Stimulated activated CD4-positive, alpha-beta T cell treated with anti-CD3 and anti-CD28 coated beads, Interleukin-12 subunit alpha, Interleukin-12 subunit beta, amount 100 ng/mL, for 4 hours (primary cell): ENCODE data around the gene PEX14.
"Not testable (repeated sequence)": the region's sequence is repeated elsewhere in the genome, so short reads cannot be mapped to it uniquely, and the experiment has no call there.

Experiments used
- DNase-seq: peaks from one replicate; pipeline ENCODE4 v3.0.0-alpha.2; 2020

Gene PEX14

DNA sequence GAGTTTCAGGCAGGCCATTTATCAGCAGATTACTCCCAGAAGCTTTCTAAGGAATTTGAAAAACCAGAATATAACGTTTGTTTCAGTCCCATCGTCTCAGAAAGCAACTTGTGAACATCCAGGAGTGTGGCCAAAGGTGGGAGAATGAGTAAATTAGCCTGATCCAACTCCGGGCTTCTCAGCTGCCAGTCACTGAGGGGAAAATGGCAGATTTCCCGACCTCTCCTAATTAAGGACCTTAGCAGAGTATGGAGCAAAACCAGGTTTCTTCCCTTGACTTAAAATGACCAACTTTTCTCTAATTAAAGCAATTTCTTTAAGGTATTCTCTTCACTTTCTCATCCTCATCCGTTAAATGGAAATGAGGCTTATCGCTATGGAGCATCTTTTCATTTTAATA lies 23.9 kb upstream of the PEX14 start:
- DNase-seq, result no peak

DNA sequence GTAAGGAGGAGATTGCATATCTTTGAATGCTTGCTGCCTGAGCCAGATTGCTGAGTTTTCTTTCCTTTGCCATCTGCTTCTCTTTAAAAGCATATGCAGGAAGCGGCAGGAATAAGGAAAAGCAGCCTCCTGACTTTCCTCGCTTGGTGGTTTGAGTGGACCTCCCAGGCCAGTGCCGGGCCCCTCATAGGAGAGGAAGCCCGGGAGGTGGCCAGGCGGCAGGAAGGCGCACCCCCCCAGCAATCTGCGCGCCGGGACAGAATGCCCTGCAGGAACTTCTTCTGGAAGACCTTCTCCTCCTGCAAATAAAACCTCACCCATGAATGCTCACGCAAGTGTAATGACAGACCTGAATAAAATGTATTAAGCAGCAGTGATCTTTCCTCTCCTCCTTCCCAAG lies 23.5 kb upstream of the PEX14 start:
- no peak for DNase-seq

- no peak for DNase-seq
Measured at GRCh38 chr1:10456048-10456447, 18.7 kb upstream of the PEX14 start.

GRCh38 chr1:10456661-10457060 lies 18.1 kb upstream of the PEX14 start:
- DNase-seq, result no peak

DNA sequence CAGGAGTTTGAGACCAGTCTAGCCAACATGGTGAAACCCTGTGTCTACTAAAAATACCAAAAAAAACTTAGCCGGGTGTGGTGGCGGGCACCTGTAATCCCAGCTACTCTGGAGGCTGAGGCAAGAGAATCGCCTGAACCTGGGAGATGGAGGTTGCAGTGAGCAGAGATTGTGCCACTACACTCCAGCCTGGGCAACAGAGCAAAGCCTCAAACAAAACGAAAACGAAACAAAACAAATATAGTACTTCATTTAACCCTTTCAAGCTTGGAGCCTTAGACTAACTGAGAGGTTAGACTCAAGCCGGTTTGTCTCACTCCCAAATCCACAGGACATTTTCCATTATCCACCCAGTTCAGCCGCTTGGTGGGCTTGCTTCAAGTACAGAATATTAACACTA lies 17.3 kb upstream of the PEX14 start:
- DNase-seq, result not testable (repeated sequence)

GRCh38 chr1:10457875-10458274 lies 16.9 kb upstream of the PEX14 start:
- DNase-seq, result no peak

GRCh38 chr1:10459184-10459583 lies 15.6 kb upstream of the PEX14 start:
- no peak for DNase-seq

GRCh38 chr1:10467078-10467477 lies 7.7 kb upstream of the PEX14 start:
- no peak for DNase-seq

DNA sequence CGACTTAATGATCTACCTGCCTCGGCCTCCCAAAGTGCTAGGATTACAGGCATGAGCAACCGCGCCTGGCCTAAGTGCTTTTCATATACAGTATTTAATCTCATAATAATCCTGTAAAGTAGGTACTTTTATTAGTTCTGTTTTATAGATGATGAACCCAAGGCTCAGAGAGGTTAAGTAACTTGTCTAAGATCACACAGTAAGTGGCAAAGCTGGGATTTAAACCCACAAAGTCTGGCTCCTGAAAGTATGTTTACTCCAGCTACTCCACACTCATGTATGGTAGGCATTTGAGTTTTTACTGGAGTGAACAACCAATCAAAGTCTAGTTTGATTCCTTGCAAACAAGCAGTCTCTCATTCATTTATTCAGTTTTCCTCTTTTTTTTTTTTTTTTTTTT lies 4.7 kb upstream of the PEX14 start:
- no peak for DNase-seq

DNA sequence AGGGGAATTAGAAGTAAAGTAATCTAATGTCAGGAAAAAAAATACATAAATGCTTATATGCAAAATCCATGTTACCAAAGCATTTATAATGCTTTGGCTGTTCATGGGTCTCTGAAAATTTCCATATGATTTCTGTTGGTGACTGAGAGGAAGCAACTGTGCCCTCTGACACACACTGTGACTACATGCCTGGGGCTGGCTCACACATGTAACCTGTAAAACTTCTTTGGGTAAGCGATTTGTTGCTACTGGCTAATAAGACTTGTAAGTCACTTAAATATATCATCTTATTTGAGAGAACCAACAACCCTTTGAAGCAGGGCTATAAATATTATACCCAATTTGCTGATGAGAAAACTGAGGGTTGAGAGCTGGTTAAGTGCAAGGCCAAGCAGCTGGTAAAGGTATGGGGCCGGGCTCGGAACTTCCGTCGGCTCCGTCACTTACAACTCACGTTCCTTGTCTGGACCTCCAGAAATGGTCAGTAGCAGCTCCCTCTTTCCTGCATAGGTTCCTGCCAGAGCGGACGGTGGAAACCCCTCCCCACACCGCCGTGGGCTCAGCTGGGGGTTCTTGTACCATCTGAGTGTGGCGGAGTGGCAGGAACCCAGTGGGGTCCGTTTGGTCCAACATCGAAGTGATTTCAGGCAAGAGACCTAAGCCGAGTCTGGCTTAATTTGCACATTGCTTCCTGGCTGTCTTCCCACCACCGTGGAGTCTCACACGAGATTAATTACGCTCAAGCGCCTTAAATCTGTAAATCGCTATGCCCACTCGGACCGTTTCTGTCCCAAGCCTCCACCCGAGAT lies 3.1 kb upstream of the PEX14 start:
- no peak for DNase-seq

- DNase-seq, result peak; percentile 87
Measured at GRCh38 chr1:10472220-10473144, 2.3 kb upstream of the PEX14 start, which contains the start of gene DFFA. Gene DFFA, minus strand, starts transcription at chr1:10472529. Its CDS starts 71 bp downstream, at chr1:10472458.

DNA sequence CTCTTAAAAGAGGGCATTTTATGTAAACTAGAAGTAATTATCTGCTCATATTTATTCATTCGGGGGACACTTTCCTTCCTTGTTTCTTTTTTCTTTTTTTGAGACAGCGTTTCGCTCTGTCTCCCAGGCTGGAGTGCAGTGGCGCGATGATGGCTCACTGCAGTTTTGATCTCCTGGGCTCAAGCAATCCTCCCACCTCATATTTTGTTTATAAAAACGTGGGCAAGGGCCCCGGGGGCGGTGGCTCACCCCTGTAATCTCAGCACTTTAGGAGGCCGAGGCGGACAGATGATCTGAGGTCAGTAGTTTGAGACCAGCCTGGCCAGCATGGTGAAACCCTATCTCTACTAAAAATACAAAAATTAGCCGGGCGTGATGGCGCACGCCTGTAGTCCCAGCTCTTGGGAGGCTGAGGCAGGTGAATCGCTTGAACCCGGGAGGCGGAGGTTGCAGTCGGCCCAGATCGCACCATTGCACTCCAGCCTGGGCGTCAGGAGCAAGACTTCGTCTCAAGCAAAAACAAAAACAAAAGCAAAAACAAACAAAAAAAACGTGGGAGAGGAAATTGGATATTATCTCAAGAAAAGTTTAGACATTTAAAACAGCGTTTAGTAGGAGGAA lies 1.5 kb upstream of the PEX14 start:
- DNase-seq, result no peak

- not testable (repeated sequence) for DNase-seq
Measured at GRCh38 chr1:10474309-10474612, 489 bp upstream of the PEX14 start.

GRCh38 chr1:10475510-10475909 lies 760 bp downstream of the PEX14 start:
- no peak for DNase-seq

DNA sequence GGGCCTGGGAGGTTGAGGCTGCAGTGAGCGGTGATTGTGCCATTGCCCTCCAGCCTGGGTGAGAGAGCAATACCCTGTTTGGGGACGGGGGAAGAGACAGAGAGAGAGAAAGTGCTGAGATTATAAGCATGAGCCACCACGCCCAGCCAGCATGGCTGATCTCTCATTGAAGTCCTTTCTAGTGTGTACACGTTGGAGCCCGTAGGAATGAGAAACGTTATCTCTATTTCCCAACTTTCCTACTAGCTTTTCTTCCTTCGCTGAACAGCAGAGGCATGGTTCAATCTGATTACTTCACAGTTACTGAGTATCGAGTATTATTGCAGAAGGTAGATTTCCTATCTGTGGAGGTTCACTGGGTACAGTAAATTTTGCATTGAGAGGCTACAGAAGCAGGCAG lies 4.5 kb downstream of the PEX14 start:
- DNase-seq, result no peak

DNA sequence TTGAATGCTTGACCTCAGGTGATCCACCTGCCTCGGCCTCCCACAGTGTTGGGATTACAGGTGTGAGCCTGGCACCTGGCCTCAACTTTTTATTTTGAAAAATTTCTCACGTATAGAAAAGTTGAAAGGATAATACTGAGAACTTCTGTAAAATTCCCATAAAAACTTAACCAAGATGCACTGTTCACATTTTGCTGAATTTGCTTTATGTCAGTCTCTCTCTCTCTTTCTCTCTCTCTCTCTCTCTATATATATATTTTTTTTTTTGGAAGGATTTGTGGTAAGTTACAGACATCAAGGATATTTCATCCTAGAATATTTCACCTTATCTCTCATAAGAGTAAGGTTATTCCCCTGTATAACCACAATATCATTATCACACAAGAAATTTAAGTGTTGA lies 5.9 kb downstream of the PEX14 start:
- no peak for DNase-seq

DNA sequence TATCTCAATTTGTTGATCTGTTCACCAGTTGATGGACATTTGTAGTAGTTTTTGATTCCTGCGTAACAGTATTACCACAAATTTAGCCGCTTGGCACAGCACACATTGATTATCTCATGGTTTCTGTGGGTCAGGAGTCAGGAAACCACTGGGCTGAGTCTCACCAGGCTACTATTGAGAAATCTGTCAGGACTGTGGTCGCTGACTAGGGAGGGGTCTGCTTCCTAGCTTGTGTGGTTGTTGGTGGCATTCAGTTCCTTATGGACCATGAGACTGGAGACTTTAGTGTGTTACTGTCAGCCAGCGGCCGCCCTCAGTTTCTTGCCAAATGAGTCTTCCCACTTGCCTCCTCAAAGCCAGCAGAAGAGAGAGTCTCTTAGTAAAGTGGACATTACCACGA lies 9.8 kb downstream of the PEX14 start:
- DNase-seq, result no peak

GRCh38 chr1:10489291-10490055 lies 14.7 kb downstream of the PEX14 start:
- DNase-seq, result no peak

DNA sequence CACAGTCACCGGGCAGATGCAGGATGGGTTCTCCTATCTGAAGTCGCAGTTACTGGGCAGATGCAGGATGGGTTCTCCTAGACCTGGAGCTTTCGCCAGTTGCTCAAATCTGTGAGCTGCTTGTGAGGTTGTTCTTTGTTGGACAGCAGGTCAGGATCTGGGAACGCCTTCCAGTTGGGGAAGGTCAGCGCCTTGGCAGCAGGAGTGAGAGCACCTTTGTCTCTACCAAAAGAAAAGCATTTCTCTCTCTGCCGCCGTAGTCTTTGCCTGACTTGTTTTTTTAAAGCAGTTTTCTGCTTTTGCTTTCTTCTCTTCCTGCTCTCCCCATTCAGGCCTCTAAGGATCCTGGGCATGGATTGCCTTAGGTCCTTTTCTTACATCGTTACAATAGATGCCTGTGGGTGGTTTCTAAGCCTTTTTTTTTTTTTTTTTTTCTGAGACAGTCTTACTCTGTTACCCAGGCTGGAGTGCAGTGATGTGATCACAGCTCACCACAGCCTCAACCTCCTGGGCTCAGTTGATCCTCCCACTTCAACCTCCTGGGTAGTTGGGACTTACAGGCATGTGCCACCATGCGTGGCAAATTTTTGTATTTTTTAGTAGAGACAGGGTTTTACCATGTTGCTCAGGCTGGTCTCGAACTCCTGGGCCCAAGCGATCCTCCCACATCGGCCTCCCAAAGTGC lies 15.7 kb downstream of the PEX14 start:
- DNase-seq, result no peak

DNA sequence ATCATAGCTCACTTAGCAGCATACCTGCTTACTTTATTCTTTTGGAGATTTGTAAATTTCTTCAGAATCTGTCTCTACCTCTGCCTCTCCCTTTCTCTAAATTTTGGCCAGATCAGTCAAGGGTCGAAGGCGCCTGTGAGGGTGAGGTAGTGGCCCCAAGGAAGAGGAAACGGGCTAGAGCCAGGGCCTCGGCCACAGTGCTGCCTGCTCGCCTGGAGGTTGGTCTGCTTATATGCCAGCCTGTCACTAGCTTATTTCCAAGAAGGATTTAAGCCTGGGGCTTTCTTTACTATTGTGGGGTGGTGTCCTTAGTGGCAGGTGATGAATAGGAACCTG lies 19.6 kb downstream of the PEX14 start:
- DNase-seq, result no peak

- DNase-seq, result peak; percentile 80
Measured at GRCh38 chr1:10494754-10495474, 20.2 kb downstream of the PEX14 start.

DNA sequence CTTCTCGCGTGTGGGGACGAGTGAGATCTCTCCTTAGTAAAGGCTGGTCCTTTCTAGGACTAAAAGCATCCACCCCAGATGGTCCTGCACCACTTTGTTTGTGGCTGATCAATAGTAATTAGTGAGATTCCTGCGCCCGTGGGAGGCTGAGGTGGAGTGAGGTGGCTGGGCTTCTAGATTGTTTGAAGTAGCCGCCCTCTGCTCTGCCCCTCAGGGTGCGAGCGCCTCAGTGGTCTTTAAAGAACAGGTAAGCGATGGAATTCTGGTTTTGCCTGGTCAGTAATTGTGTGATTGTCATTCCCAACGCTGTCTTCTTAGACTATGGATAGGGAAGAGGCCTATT lies 20.7 kb downstream of the PEX14 start:
- no peak for DNase-seq
